Lung (tissue), 12 donors: ENCODE measurements around the gene NDUFB10. TPM values are rescaled to one million over a fixed set of nuclear protein-coding genes. Genes with fewer than 3 reads are reported as not detected.

Experiments
- ATAC-seq: fragments of 200-7000 bp; cut with Tn5 transposase; one replicate; pipeline ENCODE4 v1.9.1; 2020; ENCODE audit warnings: moderate number of reproducible peaks; ENCODE audit not compliant: insufficient read depth, low FRiP score
- DNase-seq, 3 donors: peaks; one replicate each; pipeline ENCODE4 v3.0.0-alpha.2; 2013 to 2017
- H3K27ac ChIP-seq, 2 donors: one replicate each; pipeline ENCODE4 v1.5.1; 2013; ENCODE audit warnings: mild to moderate bottlenecking in 2 of 2, moderate library complexity in 2 of 2, control low read depth in 1 of 2, inconsistent platforms in 1 of 2, low read depth in 1 of 2, low read length in 1 of 2
- H3K27me3 ChIP-seq, 3 donors: one replicate each; pipeline ENCODE4 v1.5.1; 2013; ENCODE audit warnings: low read length in 2 of 3; ENCODE audit not compliant: control insufficient read depth in 3 of 3, insufficient read depth in 3 of 3
- H3K36me3 ChIP-seq, 4 donors: one replicate each; pipeline ENCODE4 v1.5.1; 2013; ENCODE audit warnings: low read length in 4 of 4, mild to moderate bottlenecking in 1 of 4, moderate library complexity in 1 of 4; ENCODE audit not compliant: control insufficient read depth in 4 of 4, insufficient read depth in 4 of 4
- H3K4me1 ChIP-seq, 5 donors: one replicate each; pipeline ENCODE4 v1.5.1; 2013; ENCODE audit warnings: low read length in 5 of 5, mild to moderate bottlenecking in 2 of 5, moderate library complexity in 1 of 5; ENCODE audit not compliant: control insufficient read depth in 5 of 5, insufficient read depth in 5 of 5
- H3K4me3 ChIP-seq: one replicate; pipeline ENCODE4 v1.5.1; 2013; ENCODE audit warnings: mild to moderate bottlenecking, control low read depth, moderate library complexity
- H3K9ac ChIP-seq, 2 donors: one replicate each; pipeline ENCODE4 v1.5.1; 2013; ENCODE audit warnings: low read length in 2 of 2, control low read depth in 1 of 2; ENCODE audit not compliant: insufficient read depth in 1 of 2
- H3K9me3 ChIP-seq, 4 donors: one replicate each; pipeline ENCODE4 v1.5.1; 2013; ENCODE audit warnings: low read length in 3 of 4, mild to moderate bottlenecking in 1 of 4, moderate library complexity in 1 of 4; ENCODE audit not compliant: control insufficient read depth in 4 of 4, insufficient read depth in 3 of 4
- WGBS, 2 donors: extraction: QIAGEN DNeasy Blood & Tissue Kit; methylation state at CpG; one replicate each; pipeline ENCODE4 v1.1.7; 2013; 5-methylcytosine and 5-hydroxymethylcytosine counted together
- polyA plus RNA-seq, 2 donors: library from polyadenylated mRNA; stranded (reverse); fragments of 200-250 nt; gene quantifications; one replicate each; pipeline ENCODE4 v1.2.1, GENCODE V29; 2013
- total RNA-seq, 2 donors: library from RNA; depleted of rRNA in 1 of 2; stranded (reverse); fragments of >200 nt in 1 of 2; gene quantifications; one replicate each; pipeline ENCODE4 v1.2.1, GENCODE V29; 2014 to 2021
- TF ChIP-seq, protein P1 (sequence below): IDR thresholded peaks from 2 replicates; pipeline ENCODE4 v1.5.1; 2012; ENCODE audit warnings: mild to moderate bottlenecking; ENCODE audit errors: control extremely low read depth, extremely low read depth
- donor health status: control.
- donor health status: control.
- donor health status: Bipolar disorder and iron deficiency.
- donor health status: healthy.
- donor health status: DM: yes; HTN: yes; CAD: no.

Gene NDUFB10
- total and polyA plus RNA-seq, 4 donors, result 107 to 187 (median 131) TPM

DNA sequence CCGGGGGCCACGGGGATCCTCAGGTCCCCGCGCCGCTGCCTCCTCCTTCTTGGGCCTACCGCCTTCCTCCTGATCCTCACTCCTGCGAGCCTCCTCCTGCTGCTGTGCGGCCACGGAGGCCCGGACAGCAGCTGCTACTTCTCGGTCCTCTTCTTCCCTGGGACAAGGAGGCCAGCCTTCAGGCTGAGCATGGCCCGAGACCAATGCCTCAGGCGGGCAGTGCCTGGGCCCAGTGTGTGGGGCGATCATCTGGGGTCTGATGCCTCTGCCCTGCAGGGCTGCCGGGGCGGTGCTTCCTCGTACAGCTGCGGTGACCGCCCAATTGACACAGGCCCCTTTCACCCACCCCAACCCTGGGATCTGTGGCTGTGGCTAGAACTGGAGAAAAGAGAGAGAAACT is 41.7 kb downstream of the NDUFB10 start:
- WGBS, 2 donors, result 96 to 97% methylated on average over 19 of the region's 19 CpGs

DNA sequence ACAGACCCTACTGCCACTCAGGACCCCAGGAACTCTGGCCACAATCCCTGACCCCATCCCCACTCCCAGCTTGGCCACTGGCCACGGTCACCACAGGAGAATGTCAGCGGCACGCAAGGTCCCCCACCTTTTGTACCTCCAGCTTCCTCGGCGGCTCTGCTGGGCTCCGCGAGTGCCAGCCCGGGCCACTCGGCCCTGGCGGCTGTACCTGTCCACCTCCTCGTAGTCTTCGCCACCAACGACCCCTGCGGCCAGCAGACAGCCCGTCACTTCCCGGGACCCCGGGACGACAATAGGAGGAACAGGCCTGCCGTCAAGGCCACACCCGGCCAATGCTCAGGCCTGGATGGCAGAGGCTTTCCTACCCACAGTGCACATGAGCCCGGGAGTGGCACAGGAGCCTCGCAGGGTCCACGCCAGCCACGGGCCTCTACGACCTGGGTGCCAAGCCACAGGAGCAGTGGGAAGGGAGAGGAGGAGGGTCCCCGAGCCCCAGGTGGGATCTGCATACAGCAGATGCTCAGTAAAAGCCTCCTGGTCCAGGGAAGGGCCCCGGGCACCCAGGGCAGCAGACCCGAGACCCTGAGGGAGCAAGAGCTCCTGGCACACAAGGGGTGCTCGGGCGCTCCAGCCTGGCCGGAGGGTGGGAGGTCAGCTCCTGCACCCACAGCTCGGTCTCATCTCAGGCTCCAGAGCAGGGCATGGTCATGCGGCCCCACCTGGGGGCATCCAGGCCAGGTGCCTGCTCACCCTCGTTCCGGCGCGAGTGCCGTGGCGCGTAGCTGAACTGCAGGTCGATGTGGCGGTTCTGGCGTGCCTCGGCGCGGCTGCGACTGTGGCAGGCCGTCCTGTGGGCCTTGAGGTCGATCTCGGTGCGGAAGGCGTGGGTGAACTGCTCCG is 42.4 kb downstream of the NDUFB10 start:
- peaks cover 0 to 24% (median 6%) of the 10 kb centered on the region in 5 donors for H3K4me1 ChIP-seq
- peaks cover 0 to 58% (median 26%) of the 10 kb centered on the region in 4 donors for H3K36me3 ChIP-seq
- no peak overlapping the region for H3K9ac ChIP-seq
- H3K9me3 ChIP-seq, result no peaks in the 10 kb centered on the region
- no peak for DNase-seq
- no peak overlapping the region for H3K27ac ChIP-seq
- 96% methylated on average over 51 to 53 of the region's 53 CpGs for WGBS, 2 donors
- no peak overlapping the region for H3K4me3 ChIP-seq
- no peak for ATAC-seq
- TF ChIP-seq, protein P1, sequence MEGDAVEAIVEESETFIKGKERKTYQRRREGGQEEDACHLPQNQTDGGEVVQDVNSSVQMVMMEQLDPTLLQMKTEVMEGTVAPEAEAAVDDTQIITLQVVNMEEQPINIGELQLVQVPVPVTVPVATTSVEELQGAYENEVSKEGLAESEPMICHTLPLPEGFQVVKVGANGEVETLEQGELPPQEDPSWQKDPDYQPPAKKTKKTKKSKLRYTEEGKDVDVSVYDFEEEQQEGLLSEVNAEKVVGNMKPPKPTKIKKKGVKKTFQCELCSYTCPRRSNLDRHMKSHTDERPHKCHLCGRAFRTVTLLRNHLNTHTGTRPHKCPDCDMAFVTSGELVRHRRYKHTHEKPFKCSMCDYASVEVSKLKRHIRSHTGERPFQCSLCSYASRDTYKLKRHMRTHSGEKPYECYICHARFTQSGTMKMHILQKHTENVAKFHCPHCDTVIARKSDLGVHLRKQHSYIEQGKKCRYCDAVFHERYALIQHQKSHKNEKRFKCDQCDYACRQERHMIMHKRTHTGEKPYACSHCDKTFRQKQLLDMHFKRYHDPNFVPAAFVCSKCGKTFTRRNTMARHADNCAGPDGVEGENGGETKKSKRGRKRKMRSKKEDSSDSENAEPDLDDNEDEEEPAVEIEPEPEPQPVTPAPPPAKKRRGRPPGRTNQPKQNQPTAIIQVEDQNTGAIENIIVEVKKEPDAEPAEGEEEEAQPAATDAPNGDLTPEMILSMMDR, result no peak
- no peaks in the 10 kb centered on the region for H3K27me3 ChIP-seq

More for the DNA sequence above, 41.7 kb downstream of the NDUFB10 start:
- Histone ChIP-seq H3K27ac (no peak overlapping the region), H3K9ac (no peak overlapping the region), H3K27me3 (no peaks in the 10 kb centered on the region), H3K36me3 (peaks cover 0 to 58% (median 26%) of the 10 kb centered on the region in 4 donors), H3K4me1 (peaks cover 0 to 21% (median 6%) of the 10 kb centered on the region in 5 donors), H3K9me3 (no peaks in the 10 kb centered on the region), H3K4me3 (no peak overlapping the region)
- no peak for ATAC-seq
- DNase-seq, result no peak
- TF ChIP-seq, protein P1, result no peak

DNA sequence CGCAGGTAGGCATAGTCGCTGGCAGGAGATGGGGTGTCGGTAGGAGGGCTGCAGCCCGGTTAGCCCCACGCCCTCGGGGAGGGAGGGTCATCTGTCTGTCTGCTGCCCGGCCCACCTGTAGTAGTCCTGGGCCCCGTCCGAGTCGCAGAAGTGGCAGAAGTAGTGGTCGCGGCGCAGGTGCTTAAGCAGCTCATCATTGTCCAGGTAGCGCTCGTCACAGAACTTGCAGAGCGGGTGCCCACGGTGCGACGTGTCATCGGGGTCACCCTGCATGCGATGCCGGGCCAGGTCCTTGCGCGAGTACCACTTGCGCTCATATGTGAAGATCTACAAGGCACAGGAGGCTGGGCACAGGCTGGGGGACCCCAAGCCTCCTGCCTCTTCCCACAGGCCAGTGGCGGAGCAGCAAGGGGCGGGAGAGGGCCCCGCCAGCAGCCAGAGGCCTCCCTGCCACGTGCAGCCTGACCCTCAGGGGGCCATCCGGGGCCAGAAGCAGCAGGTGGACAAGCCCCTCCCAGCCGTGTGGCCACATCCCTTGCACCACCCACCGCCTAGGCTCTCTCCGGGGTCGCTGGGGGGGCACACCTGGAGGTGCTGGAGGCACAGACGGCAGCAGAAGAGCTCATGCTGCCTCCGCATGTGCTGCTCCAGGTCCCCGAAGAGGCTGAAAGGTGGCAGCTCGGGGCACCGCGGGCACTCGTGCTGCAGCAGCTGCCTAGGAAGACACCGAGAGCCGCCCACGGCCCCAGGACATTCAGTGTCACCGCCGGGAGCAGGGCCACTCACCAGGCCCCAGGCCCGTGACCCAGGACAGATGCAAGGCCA is 43.3 kb downstream of the NDUFB10 start:
- Histone ChIP-seq H3K27ac (no peak overlapping the region), H3K27me3 (no peaks in the 10 kb centered on the region), H3K36me3 (peaks cover 1 to 56% (median 26%) of the 10 kb centered on the region in 4 donors), H3K9ac (no peak overlapping the region), H3K4me1 (peaks cover 0 to 33% (median 6%) of the 10 kb centered on the region in 5 donors), H3K4me3 (no peak overlapping the region), H3K9me3 (no peaks in the 10 kb centered on the region)
- WGBS, 2 donors, result 93 to 94% methylated on average over 47 of the region's 47 CpGs
- TF ChIP-seq, protein P1, result no peak
- no peak for DNase-seq
- no peak for ATAC-seq
